ENCODE measurements around the gene RALBP1. TPM values are rescaled to one million over a fixed set of nuclear protein-coding genes. Genes with fewer than 3 reads are reported as not detected.
"Not testable (repeated sequence)": the region's sequence is repeated elsewhere in the genome, so short reads cannot be mapped to it uniquely, and the experiment has no call there.

The RALBP1 gene
- polyA plus RNA-seq, 1 donor = 43.5 TPM

GRCh38 chr18:9454061-9454703, 21.1 kb upstream of the RALBP1 start:
- DNase-seq = no peak

- no peak for DNase-seq
These were observed 19.4 kb upstream of the RALBP1 start for GRCh38 chr18:9455718-9456511.

GRCh38 chr18:9466127-9466526, 9.2 kb upstream of the RALBP1 start:
- DNase-seq = no peak

GRCh38 chr18:9466846-9467245, 8.5 kb upstream of the RALBP1 start:
- peak; percentile 29 for DNase-seq

- no peak for DNase-seq
These were observed 6.3 kb upstream of the RALBP1 start for GRCh38 chr18:9468998-9469397.

GRCh38 chr18:9469685-9470084, 5.6 kb upstream of the RALBP1 start:
- no peak for DNase-seq

- DNase-seq = peak; percentile 6
These were observed 968 bp upstream of the RALBP1 start for GRCh38 chr18:9474108-9474982.

GRCh38 chr18:9475643-9476591, 604 bp downstream of the RALBP1 start:
- DNase-seq = peak; percentile 32

GRCh38 chr18:9476949-9477348, 1.6 kb downstream of the RALBP1 start:
- not testable (repeated sequence) for DNase-seq

- DNase-seq = no peak
These were observed 2.2 kb downstream of the RALBP1 start for GRCh38 chr18:9477509-9477908.

GRCh38 chr18:9478545-9478944, 3.2 kb downstream of the RALBP1 start:
- DNase-seq = no peak

- no peak for DNase-seq
These were observed 7.5 kb downstream of the RALBP1 start for GRCh38 chr18:9482790-9483189.

GRCh38 chr18:9483526-9483925, 8.2 kb downstream of the RALBP1 start:
- no peak for DNase-seq

- not testable (repeated sequence) for DNase-seq
These were observed 9.5 kb downstream of the RALBP1 start for GRCh38 chr18:9484856-9485255.

- no peak for DNase-seq
These were observed 13.2 kb downstream of the RALBP1 start for GRCh38 chr18:9488538-9488937.

- no peak for DNase-seq
These were observed 19.5 kb downstream of the RALBP1 start for GRCh38 chr18:9494778-9495331.

- DNase-seq = no peak
These were observed 20.2 kb downstream of the RALBP1 start for GRCh38 chr18:9495465-9495864.

GRCh38 chr18:9495916-9496705, 20.8 kb downstream of the RALBP1 start:
- no peak for DNase-seq

- DNase-seq = no peak
These were observed 30.9 kb downstream of the RALBP1 start for GRCh38 chr18:9506046-9506792.

- no peak for DNase-seq
These were observed 32.3 kb downstream of the RALBP1 start for GRCh38 chr18:9507565-9508088.

Measured in hindlimb muscle (tissue), 1 donor.